ENCODE measurements around the gene PARS2.

DNA sequence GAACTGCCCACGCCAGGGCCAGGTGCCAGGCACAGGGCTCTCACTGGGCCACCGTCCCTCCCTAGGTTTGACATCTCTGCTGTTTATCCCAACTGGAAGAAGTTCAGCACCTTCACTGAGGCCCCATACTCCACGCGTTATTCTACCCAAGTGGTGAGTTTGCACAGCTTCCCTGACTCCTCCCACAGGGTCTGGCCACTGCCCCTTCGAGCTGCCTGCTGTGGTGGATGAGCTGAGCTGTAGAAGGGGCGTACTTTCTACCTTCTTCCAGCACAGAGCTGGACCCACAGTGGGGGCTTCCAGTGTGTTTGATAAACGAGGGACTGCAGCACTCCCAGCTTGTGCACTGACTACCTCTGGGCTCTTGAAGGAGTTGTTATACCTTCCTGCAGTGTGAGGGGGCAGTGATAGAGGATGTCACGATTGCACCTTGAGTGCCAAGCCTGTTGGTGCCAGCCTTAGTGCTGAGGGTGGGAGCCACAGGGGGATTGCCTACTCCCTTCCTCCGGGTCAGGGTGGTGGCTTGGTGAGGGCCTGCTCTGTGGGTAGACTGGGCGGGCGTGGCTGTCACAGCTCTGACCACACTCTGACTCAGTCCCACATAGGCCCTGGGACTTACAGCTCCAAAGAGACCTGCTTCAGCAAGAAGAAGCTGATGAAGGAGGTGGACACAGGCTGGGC is 42.7 kb upstream of the PARS2 start:
- TF ChIP-seq CTCF (IDR thresholded peaks at IDR 0.05 in 8 of 11, conservative IDR thresholded peaks at IDR 0.05 in 3 of 11) (no peak), POLR2A (IDR thresholded peaks at IDR 0.05) (no peak)
